ENCODE results near the gene PTPMT1.

DNA sequence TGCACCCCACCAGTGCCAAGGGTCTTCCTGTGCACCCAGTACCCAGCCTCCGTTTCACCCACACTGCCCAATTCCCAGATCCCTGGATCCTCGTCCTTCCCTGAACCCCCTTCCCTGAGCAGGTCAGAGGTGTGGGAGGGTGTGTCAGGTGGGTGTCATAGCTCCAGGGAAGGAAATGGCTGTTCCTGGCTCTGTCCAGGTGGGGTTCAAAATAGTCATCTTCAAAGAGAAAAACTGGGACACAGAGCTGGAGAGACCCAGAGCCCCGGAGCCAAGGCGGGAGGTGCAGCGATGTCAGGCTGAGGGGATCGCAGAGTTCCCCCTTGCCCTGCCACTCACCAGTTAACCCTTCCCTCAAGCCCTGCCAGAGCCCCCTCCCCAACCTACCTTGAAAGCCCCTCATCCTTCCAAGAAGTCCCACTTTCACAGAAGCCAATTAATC is 28.1 kb downstream of the PTPMT1 start:
- TF ChIP-seq ZNF274 (IDR thresholded peaks at IDR 0.05; ENCODE audit: low read depth, low read length): no peak
- TF ChIP-seq SUZ12 (IDR thresholded peaks at IDR 0.05; ENCODE audit: extremely low read depth, insufficient read depth, insufficient read length): no peak
